NCI-H446 (cell line): ENCODE measurements around the gene MYLK.
"Not testable (repeated sequence)": the region's sequence is repeated elsewhere in the genome, so short reads cannot be mapped to it uniquely, and the experiment has no call there.

ENCODE experiments used
- DNase-seq, 2 experiments: peaks; one replicate each; lab custom pipeline; 2025; lab: John Stamatoyannopoulos, UW

Gene MYLK

GRCh38 chr3:123884203-123884831 is at the start of gene MYLK:
Gene MYLK, minus strand, starts transcription at chr3:123884332. Its CDS starts 90,491 bp downstream, at chr3:123793841.
- DNase-seq = peak; percentile 63 to 90

- no peak for DNase-seq
Measured at GRCh38 chr3:123930445-123930844, 46.3 kb upstream of the MYLK start.

GRCh38 chr3:123929325-123929724 is 45.2 kb upstream of the MYLK start:
- no peak for DNase-seq

- no peak for DNase-seq
Measured at GRCh38 chr3:123926396-123926795, 42.3 kb upstream of the MYLK start.

- DNase-seq = no peak
Measured at GRCh38 chr3:123920868-123921267, 36.7 kb upstream of the MYLK start.

GRCh38 chr3:123920383-123920782 is 36.3 kb upstream of the MYLK start:
- DNase-seq = no peak

- DNase-seq = no peak
Measured at GRCh38 chr3:123919353-123919752, 35.2 kb upstream of the MYLK start.

- no peak for DNase-seq
Measured at GRCh38 chr3:123914829-123915228, 30.7 kb upstream of the MYLK start.

GRCh38 chr3:123909785-123910184 is 25.7 kb upstream of the MYLK start:
- DNase-seq = no peak

GRCh38 chr3:123907720-123908119 is 23.6 kb upstream of the MYLK start:
- no peak for DNase-seq

GRCh38 chr3:123899300-123899865 is 15.3 kb upstream of the MYLK start:
- DNase-seq = no peak

GRCh38 chr3:123893012-123893411 is 8.9 kb upstream of the MYLK start:
- no peak for DNase-seq

- DNase-seq = no peak
Measured at GRCh38 chr3:123892195-123892594, 8.1 kb upstream of the MYLK start.

GRCh38 chr3:123890991-123891390 is 6.9 kb upstream of the MYLK start:
- DNase-seq = not testable (repeated sequence)

- not testable (repeated sequence) for DNase-seq
Measured at GRCh38 chr3:123890162-123890561, 6.0 kb upstream of the MYLK start.

- no peak for DNase-seq
Measured at GRCh38 chr3:123884993-123885392, 861 bp upstream of the MYLK start.

GRCh38 chr3:123883701-123884202 is 380 bp downstream of the MYLK start:
- DNase-seq = no peak

GRCh38 chr3:123883111-123883510 is 1.0 kb downstream of the MYLK start:
- no peak for DNase-seq

GRCh38 chr3:123881771-123882170 is 2.4 kb downstream of the MYLK start:
- no peak for DNase-seq

- DNase-seq = peak in 1 of 2 experiments; percentile 53
Measured at GRCh38 chr3:123880998-123881561, 3.1 kb downstream of the MYLK start.

GRCh38 chr3:123878807-123879206 is 5.3 kb downstream of the MYLK start:
- DNase-seq = no peak

- no peak for DNase-seq
Measured at GRCh38 chr3:123877965-123878364, 6.2 kb downstream of the MYLK start.

- DNase-seq = no peak
Measured at GRCh38 chr3:123877466-123877865, 6.7 kb downstream of the MYLK start.
